GM23248 (cell line): ENCODE results near the gene FGF6. TPM values are rescaled to one million over a fixed set of nuclear protein-coding genes. Genes with fewer than 3 reads are reported as not detected.

Experiments used
- DNase-seq: peaks from one replicate; pipeline ENCODE4 v3.0.0-alpha.2; 2015
- H2AFZ ChIP-seq: fragments of 200-600 bp; sonication (generic); 2 replicates; pipeline ENCODE4 v1.6.1; 2016; ENCODE audit warnings: antibody characterized with exemption
- H3F3A ChIP-seq: fragments of 200-600 bp; sonication (generic); 2 replicates; pipeline ENCODE4 v1.6.1; 2016; ENCODE audit warnings: mild to moderate bottlenecking, antibody characterized with exemption, mixed run types; ENCODE audit not compliant: insufficient read depth
- H3K27ac ChIP-seq: fragments of 200-600 bp; sonication (generic); 2 replicates; pipeline ENCODE4 v1.5.1; 2016; ENCODE audit warnings: mild to moderate bottlenecking
- H3K27me3 ChIP-seq: fragments of 200-600 bp; sonication (generic); replicated peaks from 2 replicates; pipeline ENCODE4 v1.6.1; 2016; ENCODE audit warnings: mild to moderate bottlenecking; ENCODE audit not compliant: insufficient read depth
- H3K36me3 ChIP-seq: fragments of 200-600 bp; sonication (generic); 2 replicates; pipeline ENCODE4 v1.6.1; 2016; ENCODE audit warnings: low read depth, mild to moderate bottlenecking
- H3K4me1 ChIP-seq: fragments of 200-600 bp; sonication (generic); 2 replicates; pipeline ENCODE4 v1.6.1; 2016; ENCODE audit warnings: mild to moderate bottlenecking; ENCODE audit not compliant: insufficient read depth
- H3K4me2 ChIP-seq: fragments of 200-600 bp; sonication (generic); one replicate; pipeline ENCODE4 v1.6.1; 2016; ENCODE audit warnings: mild to moderate bottlenecking; ENCODE audit not compliant: unreplicated experiment
- H3K4me3 ChIP-seq: fragments of 200-600 bp; sonication (generic); 2 replicates; pipeline ENCODE4 v1.5.1; 2016; ENCODE audit warnings: mild to moderate bottlenecking
- H3K79me2 ChIP-seq: fragments of 200-600 bp; sonication (generic); 2 replicates; pipeline ENCODE4 v1.6.1; 2016; ENCODE audit warnings: mild to moderate bottlenecking; ENCODE audit not compliant: insufficient read depth
- H3K9ac ChIP-seq: fragments of 200-600 bp; sonication (generic); 2 replicates; pipeline ENCODE4 v1.6.1; 2016; ENCODE audit warnings: mild to moderate bottlenecking
- H3K9me2 ChIP-seq: fragments of 200-600 bp; sonication (generic); 2 replicates; pipeline ENCODE4 v1.6.1; 2016; ENCODE audit warnings: mixed run types, mild to moderate bottlenecking, moderate library complexity; ENCODE audit not compliant: insufficient read depth
- H3K9me3 ChIP-seq: fragments of 200-600 bp; sonication (generic); one replicate; pipeline ENCODE4 v1.6.1; 2017; ENCODE audit warnings: low read depth
- H4K20me1 ChIP-seq: fragments of 200-600 bp; sonication (generic); 2 replicates; pipeline ENCODE4 v1.6.0; 2016; ENCODE audit not compliant: insufficient read depth
- EZH2 ChIP-seq: fragments of 200-600 bp; sonication (generic); IDR thresholded peaks from 2 replicates; pipeline ENCODE4 v1.6.1; 2018; ENCODE audit warnings: antibody characterized with exemption, mild to moderate bottlenecking; ENCODE audit not compliant: insufficient read depth, poor library complexity, severe bottlenecking
- EZH2phosphoT487 ChIP-seq: fragments of 200-600 bp; sonication (generic); IDR thresholded peaks from 2 replicates; pipeline ENCODE4 v1.6.1; 2018; ENCODE audit warnings: antibody characterized with exemption, moderate library complexity, mild to moderate bottlenecking, low read depth; ENCODE audit not compliant: insufficient read depth
- WGBS, 2 experiments: methylation state at CpG; one replicate each; pipeline ENCODE4 v1.1.6; 2015 to 2017; ENCODE audit warnings: low lambda C conversion rate in 2 of 2, low coverage in 1 of 2; ENCODE audit errors: missing lambda C conversion rate in 2 of 2; 5-methylcytosine and 5-hydroxymethylcytosine counted together
- in situ Hi-C: fragments of 300-500 bp; cut with MboI; formaldehyde crosslinking; loops from 2 replicates; pipeline ENCODE4 v1.15.0; 2020
- polyA plus RNA-seq: library from polyadenylated mRNA; unstranded; fragments of >200 nt; fragmentation: Nextera tagmentation; extraction: Ambion mirVana; gene quantifications from 2 replicates; pipeline ENCODE4 v1.2.1, GENCODE V29; 2016
- total RNA-seq: library from RNA; depleted of rRNA; stranded (reverse); fragments of >200 nt; shearing (Covaris generic); gene quantifications from 2 replicates; pipeline ENCODE4 v1.2.3, GENCODE V29; 2014

The FGF6 gene
- total and polyA plus RNA-seq, 2 experiments from 2014 or later, result not detected

- TF ChIP-seq EZH2phosphoT487 (no peak), EZH2 (no peak)
- H4K20me1 ChIP-seq, result no peaks in the 10 kb centered on the region
- no peak overlapping the region for H3K27ac ChIP-seq
- H3K4me2 ChIP-seq, result no peak overlapping the region
- no peaks in the 10 kb centered on the region for H3K79me2 ChIP-seq
- no peak overlapping the region for H3K4me3 ChIP-seq
- DNase-seq, result no peak
- H3K9me3 ChIP-seq, result no peaks in the 10 kb centered on the region
- H3F3A ChIP-seq, result no peaks in the 10 kb centered on the region
- peaks cover 28% of the 10 kb centered on the region for H3K36me3 ChIP-seq
- H3K4me1 ChIP-seq, result no peaks in the 10 kb centered on the region
- in situ Hi-C loops, result no loop called here
- H3K9ac ChIP-seq, result no peak overlapping the region
- no peaks in the 10 kb centered on the region for H3K27me3 ChIP-seq
- WGBS, 2 experiments, result 84 to 87% methylated on average over 4 of the region's 4 CpGs
- no peaks in the 10 kb centered on the region for H3K9me2 ChIP-seq
- no peak overlapping the region for H2AFZ ChIP-seq
Measured at GRCh38 chr12:4486049-4486699, 40.6 kb upstream of the FGF6 start.

GRCh38 chr12:4483885-4484823, 38.5 kb upstream of the FGF6 start:
- Histone ChIP-seq H3K36me3 (peaks cover 10% of the 10 kb centered on the region), H3K27ac (no peak overlapping the region), H3K9ac (no peak overlapping the region), H3K9me3 (no peaks in the 10 kb centered on the region), H3K27me3 (no peaks in the 10 kb centered on the region), H3K4me3 (no peak overlapping the region), H3K9me2 (no peaks in the 10 kb centered on the region), H3F3A (no peaks in the 10 kb centered on the region), H4K20me1 (no peaks in the 10 kb centered on the region), H3K4me2 (no peak overlapping the region), H3K79me2 (no peaks in the 10 kb centered on the region), H3K4me1 (no peaks in the 10 kb centered on the region), H2AFZ (no peak overlapping the region)
- in situ Hi-C loops, result no loop called here
- WGBS, 2 experiments, result 70 to 81% methylated on average over 4 of the region's 4 CpGs
- DNase-seq, result no peak
- no peak for TF ChIP-seq EZH2
- TF ChIP-seq EZH2phosphoT487, result no peak

DNA sequence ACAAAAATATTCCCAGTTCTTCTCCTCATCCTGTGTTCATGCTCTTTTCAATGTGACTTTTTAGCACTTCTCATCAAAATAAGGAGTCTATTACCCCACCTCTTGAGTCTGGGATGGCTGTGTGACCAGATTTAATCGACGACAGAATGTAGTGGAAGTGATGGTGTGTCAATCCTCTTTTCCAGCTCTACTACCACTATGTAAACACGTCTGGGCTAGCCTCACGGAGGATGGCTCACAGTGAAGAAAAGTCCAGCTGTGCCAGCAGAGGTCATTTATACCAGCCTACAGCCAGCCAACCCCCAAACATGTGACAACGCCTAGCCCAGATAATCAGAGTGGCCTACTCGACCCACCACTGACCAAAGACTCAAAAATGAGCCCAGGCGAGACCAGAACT, 37.3 kb upstream of the FGF6 start:
- no peaks in the 10 kb centered on the region for H3K79me2 ChIP-seq
- H3K27me3 ChIP-seq, result no peaks in the 10 kb centered on the region
- H3K4me2 ChIP-seq, result no peak overlapping the region
- H3K9me2 ChIP-seq, result no peaks in the 10 kb centered on the region
- H2AFZ ChIP-seq, result no peak overlapping the region
- no peaks in the 10 kb centered on the region for H3K4me1 ChIP-seq
- H3F3A ChIP-seq, result no peaks in the 10 kb centered on the region
- H4K20me1 ChIP-seq, result no peaks in the 10 kb centered on the region
- no peaks in the 10 kb centered on the region for H3K9me3 ChIP-seq
- 57 to 63% methylated on average over 7 of the region's 7 CpGs for WGBS, 2 experiments
- no peak overlapping the region for H3K9ac ChIP-seq
- no peak for DNase-seq
- no peak overlapping the region for H3K4me3 ChIP-seq
- no peak overlapping the region for H3K27ac ChIP-seq
- in situ Hi-C loops, result no loop called here
- no peaks in the 10 kb centered on the region for H3K36me3 ChIP-seq
- TF ChIP-seq EZH2 (no peak), EZH2phosphoT487 (no peak)

GRCh38 chr12:4478933-4479332, 33.3 kb upstream of the FGF6 start:
- no peaks in the 10 kb centered on the region for H3K36me3 ChIP-seq
- H3K27ac ChIP-seq, result no peak overlapping the region
- H2AFZ ChIP-seq, result no peak overlapping the region
- H4K20me1 ChIP-seq, result no peaks in the 10 kb centered on the region
- in situ Hi-C loops, result no loop called here
- H3K9me2 ChIP-seq, result no peaks in the 10 kb centered on the region
- no peaks in the 10 kb centered on the region for H3F3A ChIP-seq
- no peaks in the 10 kb centered on the region for H3K4me1 ChIP-seq
- no peak overlapping the region for H3K9ac ChIP-seq
- no peak overlapping the region for H3K4me2 ChIP-seq
- no peaks in the 10 kb centered on the region; the same call in 1 of the 2 replicates for H3K27me3 ChIP-seq
- 66 to 68% methylated on average over 3 of the region's 3 CpGs for WGBS, 2 experiments
- peak; percentile 4 for DNase-seq
- TF ChIP-seq EZH2 (no peak), EZH2phosphoT487 (no peak)
- no peak overlapping the region for H3K4me3 ChIP-seq
- no peaks in the 10 kb centered on the region for H3K79me2 ChIP-seq
- no peaks in the 10 kb centered on the region for H3K9me3 ChIP-seq
